ENCODE measurements around the gene ANKMY1.

- no peak for TF ChIP-seq EZH2phosphoT487 (IDR thresholded peaks at IDR 0.05; ENCODE audit: unreplicated experiment)
- no peak for TF ChIP-seq CTCF (conservative IDR thresholded peaks at IDR 0.05; ENCODE audit: low read depth in 2 of 2)
- no peak for TF ChIP-seq POLR2AphosphoS5 (IDR thresholded peaks at IDR 0.05; ENCODE audit: low read depth)
- no peak for TF ChIP-seq ZNF331 (CRISPR knock-in tag; IDR thresholded peaks at IDR 0.05; ENCODE audit: low read depth)
- TF ChIP-seq ETS1 (IDR thresholded peaks at IDR 0.05): no peak
- no peak for TF ChIP-seq ZNF462 (CRISPR knock-in tag; IDR thresholded peaks at IDR 0.05)
- no peak for TF ChIP-seq JUNB (IDR thresholded peaks at IDR 0.05; ENCODE audit: unreplicated experiment)
- no peak for TF ChIP-seq EZH2 (IDR thresholded peaks at IDR 0.05; ENCODE audit: low read depth, unreplicated experiment)
Observed at GRCh38 chr2:240509667-240510512, 47.9 kb downstream of the ANKMY1 start.
